Measurements from ENCODE around the gene PTK6.
A peak's percentile ranks its signal among the peaks of the same experiment; 100 is the strongest.

The PTK6 gene

GRCh38 chr20:63498960-63499337 lies 38.2 kb downstream of the PTK6 start, which contains the start of gene EEF1A2:
Gene EEF1A2, minus strand, starts transcription at chr20:63499083. Its CDS starts 1,320 bp downstream, at chr20:63497763.
- no peak for TF ChIP-seq CTCF (IDR thresholded peaks at IDR 0.05; ENCODE audit: low read depth, low read length, missing control alignments)
- no peak within 1 kb of the TSS for H3K4me3 ChIP-seq (replicated peaks; ENCODE audit: low read depth, low read length)
- DNase-seq (ENCODE audit: extremely low read depth, low read depth): no peak

DNA sequence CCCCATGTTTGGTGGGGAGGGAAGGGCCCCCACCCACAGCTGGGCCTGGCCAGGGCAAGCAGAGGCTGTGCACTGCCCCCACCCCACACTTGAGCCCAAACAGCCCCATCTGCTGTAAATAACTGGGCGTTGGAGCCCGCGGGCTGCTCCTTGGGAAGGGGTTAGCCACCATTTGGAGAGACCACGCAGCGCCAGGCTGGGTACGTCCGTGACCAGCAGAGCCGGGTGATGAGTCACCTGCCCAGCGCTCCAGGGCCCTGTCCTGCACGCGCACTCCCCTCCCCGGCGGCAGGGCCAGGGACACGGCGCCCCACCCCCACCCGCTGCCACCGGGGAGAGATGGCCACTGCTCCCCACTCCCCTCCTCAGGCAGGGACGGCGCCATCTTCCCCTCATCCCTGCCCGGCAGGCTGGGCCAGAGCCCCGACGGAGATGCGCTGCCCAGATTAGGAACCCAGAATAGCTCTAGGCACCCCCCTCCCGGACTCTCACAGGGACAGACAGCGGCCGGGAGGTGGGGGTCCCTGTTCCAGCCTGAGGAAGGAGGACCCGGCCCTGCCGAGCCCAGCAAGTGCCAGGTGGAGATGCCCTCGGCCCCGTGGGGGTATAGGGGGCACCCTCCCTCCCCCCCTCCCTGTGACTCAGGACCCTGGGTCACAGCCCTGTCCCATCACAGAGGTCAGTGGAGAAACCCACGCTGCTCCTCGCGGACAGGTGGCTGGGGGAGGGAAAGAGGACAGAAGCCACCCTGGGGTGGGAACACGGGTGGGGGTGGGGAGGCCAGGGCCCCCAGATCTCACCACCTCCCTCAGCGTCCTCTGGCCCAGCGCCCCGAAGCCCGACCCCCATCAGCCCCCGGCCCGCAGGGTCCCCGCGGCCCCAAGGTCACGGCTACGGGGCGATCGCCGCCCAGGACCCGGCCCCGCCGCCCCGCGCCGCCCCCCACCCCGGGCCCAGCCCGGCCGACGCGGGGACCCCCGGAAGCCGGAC lies 38.9 kb downstream of the PTK6 start:
- DNase-seq (ENCODE audit: extremely low read depth, low read depth): no peak
- no peak for TF ChIP-seq CTCF (IDR thresholded peaks at IDR 0.05; ENCODE audit: low read depth, low read length, missing control alignments)
- no peak overlapping the region for H3K4me3 ChIP-seq (replicated peaks; ENCODE audit: low read depth, low read length)

- TF ChIP-seq CTCF (IDR thresholded peaks at IDR 0.05; ENCODE audit: low read depth, low read length, missing control alignments): no peak
- no peak for DNase-seq (ENCODE audit: extremely low read depth, low read depth)
- H3K4me3 ChIP-seq (replicated peaks; ENCODE audit: low read depth, low read length): no peak overlapping the region
These were observed 39.8 kb downstream of the PTK6 start for GRCh38 chr20:63497138-63497945.

DNA sequence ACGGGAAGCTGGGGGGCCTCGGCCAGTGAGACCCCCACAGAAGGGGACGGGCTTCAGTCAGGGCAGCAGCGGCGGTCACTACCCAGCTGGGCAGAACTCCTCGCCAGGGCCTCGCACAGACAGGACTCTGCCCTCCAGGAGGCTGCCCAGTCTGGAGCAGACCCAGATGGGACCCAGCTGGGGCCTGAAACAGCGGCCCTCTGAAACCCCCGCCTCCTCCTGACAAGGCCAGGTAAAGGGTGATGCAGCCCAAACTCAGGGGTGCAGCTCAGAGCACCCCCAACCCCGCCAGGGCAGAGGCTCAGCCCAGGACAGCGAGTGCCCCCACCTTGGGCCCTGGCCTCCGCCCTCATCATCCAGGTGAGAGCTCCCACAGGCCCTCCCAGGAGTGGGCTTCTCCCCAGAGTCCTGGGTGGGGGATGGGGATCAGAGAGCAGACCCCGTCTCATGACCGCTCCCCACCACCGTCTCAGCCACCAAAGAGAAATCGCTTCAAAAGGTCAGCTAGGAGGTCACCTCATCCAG lies 40.5 kb downstream of the PTK6 start:
- DNase-seq (ENCODE audit: extremely low read depth, low read depth): no peak
- TF ChIP-seq CTCF (IDR thresholded peaks at IDR 0.05; ENCODE audit: low read depth, low read length, missing control alignments): no peak
- no peak overlapping the region for H3K4me3 ChIP-seq (replicated peaks; ENCODE audit: low read depth, low read length)

- TF ChIP-seq CTCF (IDR thresholded peaks at IDR 0.05; ENCODE audit: low read depth, low read length, missing control alignments): peak; percentile 95
- H3K4me3 ChIP-seq (replicated peaks; ENCODE audit: low read depth, low read length): no peak overlapping the region
- DNase-seq (ENCODE audit: extremely low read depth, low read depth): no peak
These were observed 41.2 kb downstream of the PTK6 start for GRCh38 chr20:63495741-63496595.
